HEK293 (cell line): ENCODE results near the gene CHM.

ENCODE experiments used
- CTCF ChIP-seq: fragments of 450-650 bp; formaldehyde crosslinking; IDR thresholded peaks from 2 replicates; pipeline ENCODE4 v1.5.1; 2016; ENCODE audit warnings: missing biosample characterization, missing genetic modification characterization
- KLF9 ChIP-seq: fragments of 450-650 bp; formaldehyde crosslinking; IDR thresholded peaks from 2 replicates; pipeline ENCODE4 v1.5.1; 2016; ENCODE audit warnings: missing biosample characterization, missing genetic modification characterization, low read depth
- MEIS1 ChIP-seq: sonication (generic); formaldehyde crosslinking; IDR thresholded peaks from 2 replicates; pipeline ENCODE4 v1.8.1; 2022; ENCODE audit warnings: missing genetic modification reagents, mild to moderate bottlenecking, borderline replicate concordance
- MZF1 ChIP-seq: fragments of 450-650 bp; formaldehyde crosslinking; IDR thresholded peaks from 2 replicates; pipeline ENCODE4 v1.5.1; 2017; ENCODE audit warnings: missing biosample characterization, missing genetic modification characterization, borderline replicate concordance
- PBX3 ChIP-seq: sonication (generic); formaldehyde crosslinking; IDR thresholded peaks from 2 replicates; pipeline ENCODE4 v1.8.1; 2022; ENCODE audit warnings: mild to moderate bottlenecking, moderate library complexity, missing genetic modification reagents
- YY1 ChIP-seq: fragments of 450-650 bp; formaldehyde crosslinking; IDR thresholded peaks from 2 replicates; pipeline ENCODE4 v1.5.1; 2018; ENCODE audit warnings: missing biosample characterization, missing genetic modification characterization
- YY2 ChIP-seq: fragments of 450-650 bp; formaldehyde crosslinking; IDR thresholded peaks from 2 replicates; pipeline ENCODE4 v1.5.1; 2016; ENCODE audit warnings: missing biosample characterization, missing genetic modification characterization
- ZNF280C ChIP-seq: fragments of 450-650 bp; formaldehyde crosslinking; IDR thresholded peaks from 2 replicates; pipeline ENCODE4 v1.5.1; 2016; ENCODE audit warnings: missing biosample characterization, missing genetic modification characterization
- ZNF292 ChIP-seq: fragments of 450-650 bp; formaldehyde crosslinking; IDR thresholded peaks from 2 replicates; pipeline ENCODE4 v1.5.1; 2016; ENCODE audit warnings: low read depth, missing biosample characterization, missing genetic modification characterization, borderline replicate concordance
- ZNF391 ChIP-seq: fragments of 450-650 bp; formaldehyde crosslinking; IDR thresholded peaks from 2 replicates; pipeline ENCODE4 v1.5.1; 2016; ENCODE audit warnings: low read depth, missing biosample characterization, missing genetic modification characterization, borderline replicate concordance
- ZNF510 ChIP-seq: fragments of 450-650 bp; formaldehyde crosslinking; IDR thresholded peaks from 2 replicates; pipeline ENCODE4 v1.5.1; 2018; ENCODE audit warnings: mild to moderate bottlenecking, missing genetic modification characterization, missing biosample characterization; ENCODE audit not compliant: insufficient replicate concordance
- ZNF645 ChIP-seq: fragments of 450-650 bp; formaldehyde crosslinking; IDR thresholded peaks from 2 replicates; pipeline ENCODE4; 2016; ENCODE audit warnings: missing biosample characterization, missing genetic modification characterization
- ZNF768 ChIP-seq: fragments of 450-650 bp; formaldehyde crosslinking; IDR thresholded peaks from 2 replicates; pipeline ENCODE4 v1.5.1; 2018; ENCODE audit warnings: missing biosample characterization, mild to moderate bottlenecking, missing genetic modification characterization
- TF ChIP-seq, protein P1 (sequence below): fragments of 450-650 bp; IDR thresholded peaks from 2 replicates; pipeline ENCODE4 v1.5.1; 2018; ENCODE audit warnings: missing biosample characterization, mild to moderate bottlenecking, missing genetic modification characterization

GRCh38 chrX:85882601-85883000 is 164.8 kb downstream of the CHM start:
- TF ChIP-seq KLF9 (no peak), ZNF645 (tag by site-specific recombination) (no peak), CTCF (no peak), ZNF510 (tag by site-specific recombination) (no peak), ZNF391 (no peak), YY1 (tag by site-specific recombination) (no peak), ZNF280C (tag by site-specific recombination) (no peak), ZNF768 (tag by site-specific recombination) (no peak), MZF1 (tag by site-specific recombination) (no peak), PBX3 (CRISPR knock-in tag) (no peak), MEIS1 (no peak), ZNF292 (tag by site-specific recombination) (no peak), YY2 (tag by site-specific recombination) (no peak)
- TF ChIP-seq, protein P1, sequence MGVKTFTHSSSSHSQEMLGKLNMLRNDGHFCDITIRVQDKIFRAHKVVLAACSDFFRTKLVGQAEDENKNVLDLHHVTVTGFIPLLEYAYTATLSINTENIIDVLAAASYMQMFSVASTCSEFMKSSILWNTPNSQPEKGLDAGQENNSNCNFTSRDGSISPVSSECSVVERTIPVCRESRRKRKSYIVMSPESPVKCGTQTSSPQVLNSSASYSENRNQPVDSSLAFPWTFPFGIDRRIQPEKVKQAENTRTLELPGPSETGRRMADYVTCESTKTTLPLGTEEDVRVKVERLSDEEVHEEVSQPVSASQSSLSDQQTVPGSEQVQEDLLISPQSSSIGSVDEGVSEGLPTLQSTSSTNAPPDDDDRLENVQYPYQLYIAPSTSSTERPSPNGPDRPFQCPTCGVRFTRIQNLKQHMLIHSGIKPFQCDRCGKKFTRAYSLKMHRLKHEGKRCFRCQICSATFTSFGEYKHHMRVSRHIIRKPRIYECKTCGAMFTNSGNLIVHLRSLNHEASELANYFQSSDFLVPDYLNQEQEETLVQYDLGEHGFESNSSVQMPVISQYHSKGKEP (tag by site-specific recombination): no peak
